H1 (cell line): ENCODE results near the gene RAB29. TPM values are rescaled to one million over a fixed set of nuclear protein-coding genes. Genes with fewer than 3 reads are reported as not detected.

Experiments
- CTCF ChIA-PET: fragments of 300-600 bp; sonication (Branson Sonifier 250); formaldehyde crosslinking; loops from one replicate; lab custom pipeline; 2021; ENCODE audit not compliant: partially characterized antibody; lab: Charles Lee
- POLR2A ChIA-PET: fragments of 300-600 bp; sonication (Branson Sonifier 250); formaldehyde crosslinking; loops from one replicate; lab custom pipeline; 2021; ENCODE audit warnings: inconsistent platforms; ENCODE audit not compliant: partially characterized antibody; lab: Charles Lee
- DNase-seq, 2 experiments: peaks; one replicate each; pipeline versions ENCODE4 v3.0.0 to v3.0.0-alpha.2; 2010 to 2022; ENCODE audit warnings: low spot score in 2 of 2, low read depth in 1 of 2, mixed read lengths in 1 of 2
- FAIRE-seq: peaks from 2 replicates; lab custom pipeline; 2011; peaks lifted over from hg19 to GRCh38; lab: Jason Lieb, UNC
- H2AFZ ChIP-seq: 2 replicates; pipeline ENCODE4 v1.8.1; 2012; ENCODE audit warnings: low read length, inconsistent platforms
- H2AK5ac ChIP-seq: 2 replicates; pipeline ENCODE4 v1.6.1; 2013; ENCODE audit warnings: low read depth, low read length
- H2BK120ac ChIP-seq: replicated peaks from 2 replicates; pipeline ENCODE3; 2013; ENCODE audit warnings: low read depth, low read length, inconsistent platforms
- H2BK12ac ChIP-seq: 2 replicates; pipeline ENCODE4 v1.6.1; 2013; ENCODE audit warnings: low read depth, low read length
- H2BK15ac ChIP-seq: 2 replicates; pipeline ENCODE4 v1.6.1; 2013; ENCODE audit warnings: low read length
- H2BK20ac ChIP-seq: 2 replicates; pipeline ENCODE4 v1.6.1; 2013; ENCODE audit warnings: low read length
- H2BK5ac ChIP-seq: 2 replicates; pipeline ENCODE4 v1.6.1; 2013; ENCODE audit warnings: low read depth, low read length
- H3K14ac ChIP-seq: 2 replicates; pipeline ENCODE4 v1.6.1; 2013; ENCODE audit warnings: inconsistent platforms; ENCODE audit not compliant: insufficient read length
- H3K18ac ChIP-seq: 2 replicates; pipeline ENCODE4 v1.6.1; 2013; ENCODE audit warnings: low read length; ENCODE audit errors: extremely low read depth
- H3K23ac ChIP-seq: 2 replicates; pipeline ENCODE4 v1.6.1; 2013; ENCODE audit warnings: inconsistent platforms; ENCODE audit not compliant: insufficient read length
- H3K23me2 ChIP-seq: 2 replicates; pipeline ENCODE4 v1.6.1; 2013; ENCODE audit warnings: low read depth, low read length
- H3K27ac ChIP-seq: 2 replicates; pipeline ENCODE4 v1.6.1; 2011; ENCODE audit warnings: low read depth, low read length, inconsistent platforms
- H3K27me3 ChIP-seq, 4 experiments: replicated peaks in 1 of 4; 1 replicate in 1 of 4; 2 replicates in 3 of 4; pipeline versions ENCODE4 v1.6.1 to v1.8.1; 2011 to 2013; ENCODE audit warnings: low read length in 3 of 4, mild to moderate bottlenecking in 3 of 4, inconsistent platforms in 2 of 4, mixed read lengths in 2 of 4, moderate library complexity in 1 of 4; ENCODE audit not compliant: control insufficient read depth in 3 of 4, insufficient read depth in 3 of 4; ENCODE audit errors: extremely low read depth in 1 of 4
- H3K36me3 ChIP-seq, 4 experiments: 2 replicates each; pipeline versions ENCODE4 v1.6.1 to v1.8.1; 2011 to 2013; ENCODE audit warnings: mild to moderate bottlenecking in 4 of 4, low read length in 3 of 4, moderate library complexity in 2 of 4, control low read depth in 1 of 4, inconsistent platforms in 1 of 4; ENCODE audit not compliant: insufficient read depth in 4 of 4, control insufficient read depth in 2 of 4
- H3K4ac ChIP-seq: replicated peaks from 2 replicates; pipeline ENCODE3; 2013; ENCODE audit warnings: low read length, low read depth, mixed read lengths, inconsistent platforms; ENCODE audit not compliant: insufficient read length
- H3K4me1 ChIP-seq, 4 experiments: replicated peaks in 1 of 4; 1 replicate in 1 of 4; 2 replicates in 3 of 4; pipeline versions ENCODE4 v1.6.1 to v1.8.1; 2011 to 2013; ENCODE audit warnings: low read length in 3 of 4, inconsistent platforms in 2 of 4, mixed read lengths in 1 of 4; ENCODE audit not compliant: insufficient read depth in 4 of 4, control insufficient read depth in 3 of 4
- H3K4me2 ChIP-seq, 2 experiments: 2 replicates each; pipeline versions ENCODE4 v1.6.1 to v1.8.1; 2011 to 2013; ENCODE audit warnings: low read depth in 2 of 2, low read length in 2 of 2, control low read depth in 1 of 2, inconsistent platforms in 1 of 2, mild to moderate bottlenecking in 1 of 2; ENCODE audit not compliant: insufficient read depth in 1 of 2
- H3K4me3 ChIP-seq, 4 experiments: fragments of 200-600, 300-600 bp in 1 of 4; sonication (generic), shearing (Covaris generic), sonication (Bioruptor Twin) in 1 of 4; 2 replicates each; pipeline versions ENCODE4 v1.5.1 to v1.8.1; 2011 to 2016; ENCODE audit warnings: low read length in 4 of 4, low read depth in 3 of 4, control low read depth in 2 of 4, inconsistent platforms in 2 of 4, mild to moderate bottlenecking in 2 of 4, mixed read lengths in 1 of 4, moderate library complexity in 1 of 4; ENCODE audit not compliant: insufficient read depth in 2 of 4; ENCODE audit errors: extremely low read depth in 1 of 4
- H3K56ac ChIP-seq: replicated peaks from 2 replicates; pipeline ENCODE3; 2013; ENCODE audit warnings: low read depth, mild to moderate bottlenecking, mixed read lengths, low read length, inconsistent platforms; ENCODE audit not compliant: insufficient read length
- H3K79me1 ChIP-seq: 2 replicates; pipeline ENCODE4 v1.6.1; 2013; ENCODE audit warnings: low read depth, low read length, control low read depth
- H3K79me2 ChIP-seq, 2 experiments: 2 replicates each; pipeline versions ENCODE4 v1.6.1 to v1.8.1; 2012 to 2013; ENCODE audit warnings: low read length in 2 of 2, mild to moderate bottlenecking in 2 of 2, inconsistent platforms in 1 of 2; ENCODE audit not compliant: insufficient read depth in 2 of 2, control insufficient read depth in 1 of 2
- H3K9ac ChIP-seq, 4 experiments: replicated peaks in 1 of 4; 1 replicate in 1 of 4; 2 replicates in 3 of 4; pipeline versions ENCODE4 v1.6.1 to v1.8.1; 2011 to 2013; ENCODE audit warnings: low read depth in 3 of 4, low read length in 3 of 4, control low read depth in 2 of 4, mild to moderate bottlenecking in 2 of 4, moderate library complexity in 2 of 4, inconsistent platforms in 1 of 4; ENCODE audit errors: extremely low read depth in 1 of 4
- H3K9me3 ChIP-seq, 2 experiments: 2 replicates each; pipeline versions ENCODE4 v1.6.1 to v1.8.1; 2012 to 2013; ENCODE audit warnings: mild to moderate bottlenecking in 2 of 2, moderate library complexity in 2 of 2, control low read depth in 1 of 2, inconsistent platforms in 1 of 2, low read depth in 1 of 2, low read length in 1 of 2, mixed read lengths in 1 of 2; ENCODE audit not compliant: insufficient read depth in 2 of 2
- H4K20me1 ChIP-seq, 2 experiments: replicated peaks in 1 of 2; 2 replicates each; pipeline versions ENCODE3 to v1.8.1; 2011 to 2013; ENCODE audit warnings: inconsistent platforms in 2 of 2, low read length in 2 of 2, mild to moderate bottlenecking in 1 of 2; ENCODE audit not compliant: insufficient read depth in 2 of 2, control insufficient read depth in 1 of 2
- H4K5ac ChIP-seq: 2 replicates; pipeline ENCODE4 v1.6.1; 2013; ENCODE audit warnings: low read length, low read depth, mixed read lengths, inconsistent platforms; ENCODE audit not compliant: insufficient read length
- H4K8ac ChIP-seq: 2 replicates; pipeline ENCODE4 v1.8.0; 2013; ENCODE audit warnings: mild to moderate bottlenecking, moderate library complexity, low read length, inconsistent platforms; ENCODE audit not compliant: insufficient read depth; ENCODE audit errors: extremely low read depth
- H4K91ac ChIP-seq: replicated peaks from 2 replicates; pipeline ENCODE3; 2013; ENCODE audit warnings: low read length, mixed read lengths, inconsistent platforms; ENCODE audit not compliant: insufficient read length
- CHD2 ChIP-seq: IDR thresholded peaks from 2 replicates; pipeline ENCODE4 v1.6.1; 2012; ENCODE audit warnings: low read length, improper control_type of control experiment
- EP300 ChIP-seq, 2 experiments: IDR thresholded peaks; 1 replicate in 1 of 2; 2 replicates in 1 of 2; pipeline ENCODE4 v1.6.1; 2011 to 2012; ENCODE audit warnings: low read depth in 2 of 2, low read length in 2 of 2, mild to moderate bottlenecking in 2 of 2, borderline replicate concordance in 1 of 2, inconsistent platforms in 1 of 2, moderate library complexity in 1 of 2
- WGBS, 2 experiments: shearing (Covaris generic) in 1 of 2; methylation state at CpG; one replicate each; pipeline versions ENCODE4 v1.1.6 to v1.1.7; 2013 to 2015; ENCODE audit warnings: low lambda C conversion rate in 2 of 2, mixed read lengths in 2 of 2, inconsistent platforms in 1 of 2, low coverage in 1 of 2, missing lambda C conversion rate in 1 of 2; ENCODE audit not compliant: insufficient replicate concordance in 2 of 2, insufficient coverage in 1 of 2, insufficient read length in 1 of 2; ENCODE audit errors: extremely low coverage in 1 of 2, missing lambda C conversion rate in 1 of 2; 5-methylcytosine and 5-hydroxymethylcytosine counted together
- polyA plus RNA-seq, 7 experiments: library from polyadenylated mRNA; depleted of rRNA in 3 of 7; stranded (reverse) in 5 of 7; unstranded in 2 of 7; fragments of >200 nt in 5 of 7; fragments of 200-250 nt in 2 of 7; gene quantifications; 1 replicate in 5 of 7; 2 replicates in 1 of 7; 4 replicates in 1 of 7; pipeline versions ENCODE4 v1.2.1 to v1.2.3, GENCODE V29; 2011 to 2013; ENCODE audit warnings: missing spikeins in 2 of 7, mixed read lengths in 2 of 7
- total RNA-seq: library from RNA; stranded (reverse); fragmentation: NEBNext Ultra II Directional; extraction: Animal tissue kit (Norgen Biotek cat#: 25700); gene quantifications from 2 replicates; pipeline ENCODE4 v1.2.1, GENCODE V29; 2021

Gene RAB29
- total and polyA plus RNA-seq, 2 of the 8 experiments (the other 6 are each of a cell fraction or from before 2014, with no cell fraction given) = 10.1 to 17.3 TPM

- WGBS, 2 experiments = 96% methylated on average over 2 of the region's 2 CpGs; no CpG with 5 or more reads in 1 of the 2 experiments
- Histone ChIP-seq H3K23ac (no peak overlapping the region), H2BK5ac (no peak overlapping the region), H2AFZ (no peak overlapping the region), H3K23me2 (no peaks in the 10 kb centered on the region), H2AK5ac (no peak overlapping the region), H3K4me2 (no peak overlapping the region), H3K9me3 (no peaks in the 10 kb centered on the region), H4K20me1 (no peaks in the 10 kb centered on the region), H3K4me3 (no peak overlapping the region), H3K36me3 (no peaks in the 10 kb centered on the region), H3K27me3 (no peaks in the 10 kb centered on the region)
- CTCF ChIA-PET = interaction anchor here (1.0 to 1.2 kb wide), 2 partner anchors 12 to 85 kb away, joined by 3 to 5 read pairs; no protein-coding TSS in a partner anchor
- TF ChIP-seq EP300 (IDR thresholded peaks at IDR 0.05; ENCODE audit: borderline replicate concordance in 1 of 2, low read depth in 2 of 2, low read length in 2 of 2) = no peak
- TF ChIP-seq CHD2 = no peak
- TF ChIP-seq, all 59 proteins: peak for 0
- no peak overlapping the region for H2BK15ac ChIP-seq
- no peak overlapping the region for H4K5ac ChIP-seq
- no peak overlapping the region for H4K91ac ChIP-seq
- no peak overlapping the region for H3K56ac ChIP-seq
- H3K79me2 ChIP-seq = no peaks in the 10 kb centered on the region
- FAIRE-seq (no peak), DNase-seq (no peak)
- no peak overlapping the region for H4K8ac ChIP-seq
- POLR2A ChIA-PET = interaction anchor here (1.1 kb wide), 1 partner anchor 73 kb away, joined by 3 read pairs; the partner anchor contains the start of gene NUCKS1
- no peak overlapping the region for H3K14ac ChIP-seq
- H3K4ac ChIP-seq = no peak overlapping the region
- no peaks in the 10 kb centered on the region for H3K79me1 ChIP-seq
- H2BK20ac ChIP-seq = no peak overlapping the region
- H3K4me1 ChIP-seq = peaks cover 0 to 9% (median 1%) of the 10 kb centered on the region in 4 experiments; a peak in 4 of 7 replicates
- no peak overlapping the region for H3K18ac ChIP-seq
- no peak overlapping the region for H2BK120ac ChIP-seq
- no peak overlapping the region for H2BK12ac ChIP-seq
- H3K27ac ChIP-seq = no peak overlapping the region
- H3K9ac ChIP-seq = no peak overlapping the region
Measured at GRCh38 chr1:205822397-205822796, 47.1 kb upstream of the RAB29 start.
